Left forelimb (tissue), 1 donor: ENCODE data around the gene OR6C65.
"Not testable (repeated sequence)": the region's sequence is repeated elsewhere in the genome, so short reads cannot be mapped to it uniquely, and the experiment has no call there.

Experiments
- DNase-seq: peaks from one replicate; pipeline ENCODE4 v3.0.0-alpha.2; 2018; ENCODE audit warnings: low spot score

The OR6C65 gene

DNA sequence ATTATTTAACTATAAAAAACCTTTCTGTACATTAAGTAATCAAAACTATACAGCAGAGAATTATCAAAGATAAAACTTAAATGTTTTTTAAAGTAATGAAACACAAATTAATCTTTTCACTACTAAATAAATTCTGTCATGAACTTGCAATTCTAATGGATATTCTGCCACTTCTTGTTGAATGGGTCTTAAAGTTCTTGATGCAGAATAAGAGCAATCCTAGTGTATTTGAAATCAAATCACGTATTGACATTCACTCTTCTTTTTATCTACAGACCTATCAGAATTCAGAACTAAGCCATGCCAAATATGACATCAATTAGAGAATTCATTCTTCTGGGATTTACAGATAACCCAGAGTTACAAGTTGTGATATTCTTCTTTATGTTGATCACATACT, at the start of gene OR6C65:
TSS of gene OR6C65 (plus strand) at position 301 of the 400 bp plus-strand sequence. CDS start at position 301, 0 bp downstream.
- no peak for DNase-seq

DNA sequence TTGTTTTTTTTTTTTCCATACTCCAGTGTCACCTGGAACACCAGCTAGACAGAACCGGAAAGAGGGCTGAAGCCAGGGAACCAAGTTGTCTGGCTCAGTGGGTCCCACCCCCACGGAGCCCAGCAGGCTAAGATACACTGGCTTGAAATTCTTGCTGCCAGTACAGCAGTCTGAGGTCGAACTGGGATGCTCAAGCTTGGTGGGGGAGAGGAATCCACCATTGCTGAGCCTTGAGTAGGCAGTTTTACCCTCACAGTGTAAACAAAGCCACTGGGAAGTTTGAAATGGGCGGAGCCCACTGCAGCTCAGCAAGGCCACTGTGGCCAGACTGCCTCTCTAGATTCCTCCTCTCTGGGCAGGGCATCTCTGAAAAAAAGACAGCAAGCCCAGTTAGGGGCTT, 45.0 kb upstream of the OR6C65 start:
- not testable (repeated sequence) for DNase-seq

GRCh38 chr12:55362675-55363074, 37.7 kb upstream of the OR6C65 start, which contains the start of gene OR6C75:
TSS of gene OR6C75 (plus strand) at chr12:55362975. CDS start at chr12:55365111, 2,136 bp downstream.
- DNase-seq: no peak

DNA sequence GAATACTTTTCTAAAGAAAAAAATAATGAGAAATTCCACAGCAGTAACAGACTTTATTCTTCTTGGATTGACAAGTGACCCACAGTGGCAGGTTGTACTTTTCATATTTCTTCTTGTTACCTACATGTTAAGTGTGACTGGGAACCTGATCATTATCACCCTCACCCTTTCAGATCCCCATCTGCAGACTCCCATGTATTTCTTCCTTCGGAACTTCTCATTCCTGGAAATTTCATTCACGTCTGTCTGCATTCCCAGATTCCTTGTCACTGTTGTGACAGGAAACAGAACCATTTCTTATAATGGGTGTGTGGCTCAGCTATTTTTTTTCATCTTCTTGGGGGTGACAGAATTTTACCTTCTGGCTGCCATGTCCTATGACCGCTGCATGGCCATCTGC, 35.2 kb upstream of the OR6C65 start:
- no peak for DNase-seq

DNA sequence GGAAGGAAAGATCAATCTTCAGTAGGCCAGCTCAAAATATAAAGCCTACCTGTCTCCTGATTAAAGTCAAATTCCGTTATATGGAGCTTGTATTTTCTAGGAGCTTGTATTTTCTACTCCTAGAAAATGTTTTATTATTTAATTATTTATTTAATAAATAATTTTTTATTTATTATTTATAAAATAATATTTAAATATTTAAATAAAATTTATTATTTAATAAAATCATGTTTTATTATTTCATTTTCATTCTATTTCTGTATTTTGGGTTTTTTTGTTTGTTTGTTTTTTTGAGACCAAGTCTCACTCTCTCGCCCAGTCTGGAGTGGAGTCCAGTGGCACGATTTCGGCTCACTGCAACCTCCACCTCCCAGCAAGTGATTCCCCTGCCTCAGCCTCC, 27.8 kb upstream of the OR6C65 start:
- no peak for DNase-seq

GRCh38 chr12:55385891-55386290, 14.4 kb upstream of the OR6C65 start:
- DNase-seq: no peak

DNA sequence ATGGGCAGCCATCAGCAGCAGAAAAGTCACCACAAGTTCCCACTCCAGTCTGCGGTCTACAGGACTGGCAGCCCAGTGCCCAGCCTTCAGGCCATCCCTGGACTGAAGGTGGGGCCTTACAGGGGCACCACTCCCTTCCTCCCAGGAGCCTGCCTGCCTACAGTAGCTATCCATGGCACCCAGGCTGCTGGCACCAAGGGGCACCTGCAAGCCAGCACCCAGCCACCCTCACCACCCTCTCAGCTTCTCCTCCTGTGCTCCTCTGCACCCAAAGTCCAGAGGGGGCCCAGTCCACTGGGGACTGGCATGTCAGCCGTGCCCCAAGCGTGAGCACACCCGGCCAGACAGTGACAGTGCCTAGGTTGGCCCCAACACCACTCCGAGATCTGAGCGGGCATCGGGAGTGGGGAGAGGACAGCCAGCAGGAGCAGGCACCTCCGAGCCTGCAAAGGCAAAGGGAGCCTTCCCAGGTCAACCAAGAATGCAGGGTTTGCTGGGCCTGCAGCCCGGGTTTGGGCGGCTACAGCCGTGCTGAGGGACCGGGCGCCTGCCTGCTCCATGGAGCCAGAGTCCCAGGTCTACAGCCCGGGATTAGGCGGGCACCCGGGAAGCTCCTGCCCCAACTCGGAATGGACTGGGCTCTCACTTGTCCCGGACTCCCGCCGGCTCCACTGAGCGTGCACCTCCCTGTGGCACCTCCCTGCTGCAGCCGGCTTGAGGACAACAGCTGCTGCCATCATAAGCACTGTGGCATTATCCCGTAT, 8.1 kb upstream of the OR6C65 start:
- no peak for DNase-seq

- no peak for DNase-seq
Measured at GRCh38 chr12:55396326-55396725, 4.0 kb upstream of the OR6C65 start.

DNA sequence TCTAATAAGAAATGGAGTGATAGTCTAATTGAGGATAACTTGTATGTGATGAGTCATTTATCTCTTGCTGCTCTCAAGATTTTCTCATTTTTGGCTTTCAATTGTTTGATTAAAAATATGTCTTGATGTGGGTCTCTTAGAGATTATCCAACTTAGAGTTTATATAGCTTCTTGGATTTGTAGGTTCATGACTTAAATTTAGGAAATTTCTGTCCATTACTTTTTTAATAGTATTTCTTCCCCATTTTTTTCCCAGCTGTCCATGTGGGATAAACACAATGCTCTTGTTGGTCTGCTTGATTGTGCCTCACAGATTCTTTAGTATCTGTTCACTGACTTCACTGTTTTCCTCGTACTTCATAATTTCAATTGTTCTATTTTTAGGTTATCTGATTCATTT, 7.5 kb downstream of the OR6C65 start:
- DNase-seq: no peak

DNA sequence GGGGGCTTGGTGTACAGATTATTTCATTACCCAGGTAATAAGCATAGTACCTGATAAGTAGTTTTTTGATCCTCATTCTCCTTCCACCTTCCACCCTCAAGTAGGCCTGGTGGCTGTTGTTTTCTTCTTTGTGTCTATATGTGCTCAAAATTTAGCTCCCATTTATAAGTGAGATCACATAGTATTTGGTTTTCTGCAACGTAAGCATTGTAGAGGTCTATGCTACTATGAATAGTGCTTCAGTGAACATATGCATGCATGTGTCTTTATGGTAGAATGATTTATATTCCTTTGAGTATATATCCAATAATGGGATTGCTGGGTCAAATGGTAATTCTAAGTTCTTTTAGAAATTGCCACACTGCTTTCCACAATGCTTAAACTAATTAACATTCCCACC, 8.8 kb downstream of the OR6C65 start:
- DNase-seq: not testable (repeated sequence)

GRCh38 chr12:55412138-55412537, 11.8 kb downstream of the OR6C65 start:
- not testable (repeated sequence) for DNase-seq

GRCh38 chr12:55413498-55414388, 13.4 kb downstream of the OR6C65 start:
- not testable (repeated sequence) for DNase-seq

GRCh38 chr12:55414396-55414823, 14.1 kb downstream of the OR6C65 start:
- not testable (repeated sequence) for DNase-seq

- not testable (repeated sequence) for DNase-seq
Measured at GRCh38 chr12:55414889-55415288, 14.6 kb downstream of the OR6C65 start.

DNA sequence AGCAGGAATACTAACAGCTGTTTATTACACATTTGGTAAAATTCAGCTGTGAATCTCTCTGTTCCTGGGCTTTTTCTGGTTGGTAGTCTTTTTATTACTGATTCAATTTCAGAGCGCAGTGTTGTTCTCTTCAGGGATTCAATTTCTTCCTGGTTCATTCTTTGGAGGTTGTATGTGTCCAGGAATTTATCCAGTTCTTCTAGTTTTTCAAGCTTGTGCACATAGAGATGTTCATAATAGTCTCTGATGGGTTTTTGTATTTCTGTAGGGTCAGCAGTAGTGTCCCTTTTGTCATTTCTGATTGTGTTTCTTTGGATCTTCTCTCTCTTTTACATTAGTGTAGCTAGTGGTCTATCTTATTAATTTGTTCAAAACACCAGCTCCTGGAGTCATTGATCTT, 16.6 kb downstream of the OR6C65 start:
- DNase-seq: no peak

DNA sequence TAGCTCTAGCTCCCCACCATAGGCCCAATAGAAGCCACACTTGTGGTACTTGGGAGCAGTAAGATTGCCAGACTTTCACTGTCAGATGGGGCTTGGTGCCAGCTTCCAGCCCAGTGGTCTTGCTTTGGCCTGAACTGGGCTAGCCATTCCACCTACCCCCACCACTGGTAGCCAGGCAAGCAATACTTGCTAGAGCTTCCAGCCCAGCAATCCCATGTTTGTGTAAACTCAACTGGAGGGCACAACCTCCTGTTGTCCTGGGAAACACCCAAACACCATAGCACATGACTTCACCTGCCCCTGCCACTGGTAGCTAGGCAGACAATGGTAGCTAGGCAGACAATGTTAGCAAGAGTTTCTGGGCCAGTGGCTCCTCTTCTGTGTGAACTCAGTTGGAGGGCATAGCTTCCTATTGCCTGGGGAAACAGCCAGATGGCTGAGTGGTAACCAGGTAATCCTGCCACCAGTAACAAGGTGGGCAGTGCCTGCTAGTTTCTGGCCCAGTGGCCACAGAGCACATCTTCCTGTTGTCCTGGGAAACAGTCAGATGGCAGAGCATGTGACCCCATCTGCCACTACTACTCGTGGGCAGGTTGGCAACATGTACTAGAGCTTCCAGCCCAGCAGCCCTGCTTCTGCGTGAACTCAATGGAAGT, 20.1 kb downstream of the OR6C65 start:
- no peak for DNase-seq

DNA sequence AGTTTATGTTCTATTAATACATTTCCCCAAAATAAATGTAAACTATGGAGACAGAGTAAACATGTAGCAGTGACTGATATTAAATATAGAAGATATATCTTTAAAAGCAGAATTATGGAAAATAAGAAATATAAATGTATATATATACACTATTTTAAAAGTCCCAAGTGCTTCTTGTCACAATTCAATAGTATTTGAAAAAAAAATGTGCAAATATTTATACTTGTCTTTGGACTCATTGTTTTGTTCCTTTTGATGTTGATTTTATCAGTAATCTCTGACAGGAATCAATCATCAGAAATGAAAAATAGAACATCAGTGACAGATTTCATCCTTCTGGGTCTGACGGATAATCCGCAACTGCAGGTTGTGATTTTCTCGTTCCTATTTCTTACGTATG, 25.6 kb downstream of the OR6C65 start, which contains the start of gene OR6C76:
TSS of gene OR6C76 (plus strand) at position 301 of the 400 bp plus-strand sequence. CDS start at position 301, 0 bp downstream.
- DNase-seq: no peak

DNA sequence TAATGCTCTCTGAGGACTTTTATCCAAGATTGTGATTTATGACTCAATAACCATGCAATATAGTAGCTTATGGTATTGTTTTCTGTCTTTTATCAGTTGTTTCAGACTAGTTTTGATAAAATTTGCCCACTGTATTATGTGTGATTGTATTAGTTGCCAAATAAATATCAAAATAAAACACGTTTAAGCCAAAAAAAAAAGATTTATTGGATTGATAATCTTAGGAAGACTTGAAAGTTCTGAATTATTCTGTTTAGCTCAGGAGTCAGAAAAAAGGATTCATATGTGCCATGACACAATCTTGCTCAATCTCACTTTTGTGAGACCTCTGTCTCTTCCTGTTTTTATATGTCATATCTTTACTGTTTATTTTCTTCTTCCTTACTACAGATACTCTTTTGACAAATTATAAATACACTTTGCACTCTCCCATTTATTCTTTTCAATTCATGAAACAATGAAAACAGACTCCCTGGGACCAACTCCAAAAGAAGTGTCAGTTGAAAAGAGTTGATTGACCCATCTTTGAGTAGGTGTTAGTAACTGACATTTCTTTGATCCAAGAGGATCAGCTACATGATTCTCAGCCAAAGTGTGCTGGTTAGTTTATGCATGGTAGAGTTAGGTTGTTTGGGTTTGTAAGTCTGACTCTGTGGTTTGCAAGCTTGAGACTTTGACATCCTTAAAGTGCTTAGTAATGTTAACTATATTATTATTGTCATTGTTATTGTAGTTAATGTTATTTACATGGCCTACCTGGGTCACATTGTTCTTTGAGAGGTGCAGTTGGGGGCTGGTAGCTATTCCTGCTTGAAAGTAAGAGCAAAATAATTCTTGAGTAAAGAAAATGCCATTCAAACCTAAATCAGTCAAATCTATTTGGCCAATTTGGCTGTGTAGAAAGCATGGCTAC, 28.3 kb downstream of the OR6C65 start:
- no peak for DNase-seq

GRCh38 chr12:55441233-55441632, 40.9 kb downstream of the OR6C65 start:
- DNase-seq: not testable (repeated sequence)

- DNase-seq: no peak
Measured at GRCh38 chr12:55443776-55444175, 43.4 kb downstream of the OR6C65 start, which contains the start of gene OR6C2. TSS of gene OR6C2 (plus strand) at chr12:55444076. CDS start at chr12:55452214, 8,138 bp downstream.

GRCh38 chr12:55445357-55445756, 45.0 kb downstream of the OR6C65 start:
- no peak for DNase-seq
